ENCODE measurements around the gene SLA2.

- TF ChIP-seq CTCF (conservative IDR thresholded peaks at IDR 0.05; ENCODE audit: low read length) (no peak), EZH2phosphoT487 (IDR thresholded peaks at IDR 0.05; ENCODE audit: borderline replicate concordance) (no peak)
Observed at GRCh38 chr20:36653456-36653855, 7.5 kb upstream of the SLA2 start.

All from Loucy (cell line).